Kidney epithelial cell (primary cell): ENCODE data around the gene HMBS. TPM values are rescaled to one million over a fixed set of nuclear protein-coding genes. Genes with fewer than 3 reads are reported as not detected.

Experiments used
- DNase-seq: peaks from one replicate; pipeline ENCODE4 v3.0.0-alpha.2; 2010; ENCODE audit warnings: low read depth
- H3K27me3 ChIP-seq: 2 replicates; pipeline ENCODE4 v1.6.0; 2011; ENCODE audit warnings: low read length; ENCODE audit not compliant: control insufficient read depth, insufficient read depth
- H3K36me3 ChIP-seq: 2 replicates; pipeline ENCODE4 v1.5.1; 2011; ENCODE audit warnings: low read length; ENCODE audit not compliant: control insufficient read depth, insufficient read depth
- H3K4me3 ChIP-seq: 2 replicates; pipeline ENCODE4 v1.5.1; 2011; ENCODE audit warnings: low read depth, mild to moderate bottlenecking, control low read depth, low read length
- CTCF ChIP-seq: IDR thresholded peaks from 2 replicates; pipeline ENCODE4 v1.5.1; 2011; ENCODE audit warnings: mild to moderate bottlenecking, moderate library complexity, low read length, control low read depth, inconsistent platforms; ENCODE audit not compliant: insufficient read depth, poor library complexity, severe bottlenecking
- total RNA-seq: library from RNA; depleted of rRNA; stranded (reverse); fragments of >200 nt; gene quantifications from 2 replicates; pipeline ENCODE4 v1.2.3, GENCODE V29; 2015

HMBS gene
- total RNA-seq, 1 donor from 2014 or later = 27.7 TPM

DNA sequence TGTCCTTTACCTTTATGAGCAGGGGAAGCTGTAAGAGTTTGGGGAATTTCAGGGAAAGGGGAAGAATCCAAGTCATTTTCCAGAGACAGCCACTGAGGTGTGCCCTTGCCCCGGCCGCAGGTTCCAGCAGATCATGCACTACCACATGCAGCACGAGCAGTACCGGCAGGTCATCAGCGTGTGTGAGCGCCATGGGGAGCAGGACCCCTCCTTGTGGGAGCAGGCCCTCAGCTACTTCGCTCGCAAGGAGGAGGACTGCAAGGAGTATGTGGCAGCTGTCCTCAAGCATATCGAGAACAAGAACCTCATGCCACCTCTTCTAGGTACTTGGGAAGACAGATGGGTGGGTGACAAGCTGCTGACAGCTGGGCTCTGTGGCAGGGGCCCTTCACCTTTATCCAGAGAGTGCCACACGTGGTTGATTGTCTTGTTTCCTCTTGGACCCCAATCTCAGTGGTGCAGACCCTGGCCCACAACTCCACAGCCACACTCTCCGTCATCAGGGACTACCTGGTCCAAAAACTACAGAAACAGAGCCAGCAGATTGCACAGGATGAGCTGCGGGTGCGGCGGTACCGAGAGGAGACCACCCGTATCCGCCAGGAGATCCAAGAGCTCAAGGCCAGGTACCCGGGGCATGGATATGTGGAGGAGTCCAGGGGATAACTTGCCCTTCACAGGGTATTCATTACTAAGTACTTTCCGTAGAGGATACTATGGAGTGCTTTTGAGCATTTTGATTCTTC, 5.8 kb upstream of the HMBS start:
- Histone ChIP-seq H3K36me3 (peaks cover 4% of the 10 kb centered on the region), H3K27me3 (no peaks in the 10 kb centered on the region), H3K4me3 (no peak overlapping the region)
- no peak for TF ChIP-seq CTCF
- no peak for DNase-seq

DNA sequence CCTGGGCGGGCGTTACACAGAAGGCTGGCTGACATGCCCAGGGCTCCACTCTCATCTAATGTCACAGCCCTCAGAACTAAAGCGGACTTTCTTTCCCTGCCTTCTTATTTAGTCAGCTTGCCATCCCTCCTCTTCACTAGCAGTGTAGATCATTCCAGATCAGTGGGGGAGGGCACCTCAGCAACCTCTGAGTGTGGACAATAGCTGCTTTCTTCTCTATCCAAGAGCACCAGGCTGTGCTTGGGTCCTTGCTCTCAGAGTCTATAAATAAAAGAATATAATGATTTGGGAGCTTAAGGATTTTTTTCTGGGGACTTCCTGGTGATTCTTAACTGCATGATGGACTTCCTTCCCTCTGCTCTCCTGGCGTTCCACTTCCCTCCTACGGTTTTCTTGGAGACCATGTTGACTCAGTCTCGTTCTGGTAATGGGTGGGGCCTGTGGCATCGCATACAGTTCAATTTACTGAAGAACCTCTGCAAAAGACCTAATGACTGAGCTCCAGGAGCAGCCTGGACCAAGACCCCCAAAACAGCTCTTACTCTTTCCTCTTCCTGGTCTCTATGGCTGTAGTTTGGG, 2.9 kb upstream of the HMBS start:
- Histone ChIP-seq H3K36me3 (peaks cover 4% of the 10 kb centered on the region), H3K4me3 (no peak overlapping the region), H3K27me3 (no peaks in the 10 kb centered on the region)
- no peak for DNase-seq
- TF ChIP-seq CTCF = no peak

GRCh38 chr11:119085437-119085847, 761 bp downstream of the HMBS start:
- Histone ChIP-seq H3K36me3 (peaks cover 3% of the 10 kb centered on the region), H3K27me3 (no peaks in the 10 kb centered on the region), H3K4me3 (peak overlapping the region; percentile 91)
- TF ChIP-seq CTCF = no peak
- no peak for DNase-seq

- no peaks in the 10 kb centered on the region for H3K36me3 ChIP-seq
- DNase-seq = no peak
- no peaks in the 10 kb centered on the region for H3K27me3 ChIP-seq
- H3K4me3 ChIP-seq = no peak overlapping the region
- TF ChIP-seq CTCF = no peak
Measured at GRCh38 chr11:119087123-119087522, 2.4 kb downstream of the HMBS start.

DNA sequence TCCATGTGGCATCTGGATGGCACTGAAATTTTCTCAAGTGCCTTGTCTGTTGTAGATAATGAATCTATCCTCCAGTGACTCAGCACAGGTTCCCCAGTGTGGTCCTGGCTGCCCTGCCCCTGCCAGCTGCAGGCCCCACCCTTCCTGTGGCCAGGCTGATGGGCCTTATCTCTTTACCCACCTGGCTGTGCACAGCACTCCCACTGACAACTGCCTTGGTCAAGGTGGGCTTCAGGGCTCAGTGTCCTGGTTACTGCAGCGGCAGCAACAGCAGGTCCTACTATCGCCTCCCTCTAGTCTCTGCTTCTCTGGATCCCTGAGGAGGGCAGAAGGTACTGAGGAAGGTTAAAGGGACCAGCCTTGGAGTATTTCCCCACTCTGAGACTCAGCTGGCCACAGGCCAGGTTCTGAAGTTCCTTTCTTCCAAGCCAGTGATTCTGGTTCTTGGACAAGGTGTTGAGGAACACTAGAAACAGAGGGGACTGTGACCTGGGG, 3.1 kb downstream of the HMBS start:
- DNase-seq = no peak
- Histone ChIP-seq H3K4me3 (no peak overlapping the region), H3K27me3 (no peaks in the 10 kb centered on the region), H3K36me3 (no peaks in the 10 kb centered on the region)
- TF ChIP-seq CTCF = no peak
